GM19043 (cell line): ENCODE measurements around the gene KMT5B.

Source experiments
- ATAC-seq: cut with Tn5 transposase; IDR thresholded peaks from one replicate; pipeline ENCODE4 v1.9.1; 2021; ENCODE audit warnings: low read depth; ENCODE audit not compliant: unreplicated experiment

Gene KMT5B

GRCh38 chr11:68122936-68123539, 90.1 kb downstream of the KMT5B start:
- ATAC-seq: no peak

- peak; percentile 74 for ATAC-seq
These were observed 91.8 kb downstream of the KMT5B start, which contains the start of gene CHKA for GRCh38 chr11:68121067-68121899. Gene CHKA, minus strand, starts transcription at chr11:68121388. Its CDS starts 211 bp downstream, at chr11:68121177.

GRCh38 chr11:68120273-68121066, 92.6 kb downstream of the KMT5B start:
- ATAC-seq: peak; percentile 7

GRCh38 chr11:68118706-68119448, 94.2 kb downstream of the KMT5B start:
- ATAC-seq: peak; percentile 37

GRCh38 chr11:68117853-68118470, 95.1 kb downstream of the KMT5B start:
- ATAC-seq: no peak

GRCh38 chr11:68116974-68117373, 96.1 kb downstream of the KMT5B start:
- ATAC-seq: no peak

- ATAC-seq: no peak
These were observed 97.0 kb downstream of the KMT5B start for GRCh38 chr11:68116126-68116525.

- no peak for ATAC-seq
These were observed 97.8 kb downstream of the KMT5B start for GRCh38 chr11:68115285-68115684.

- no peak for ATAC-seq
These were observed 99.1 kb downstream of the KMT5B start for GRCh38 chr11:68113986-68114385.

- ATAC-seq: no peak
These were observed 105.4 kb downstream of the KMT5B start for GRCh38 chr11:68107689-68108088.

- ATAC-seq: no peak
These were observed 106.7 kb downstream of the KMT5B start for GRCh38 chr11:68106165-68106940.
